Activated T-cell treated with anti-CD3 and anti-CD28 coated beads, Interleukin-2, amount 50 U/mL, for 4 hours (primary cell): ENCODE data around the gene RPL3. TPM values are rescaled to one million over a fixed set of nuclear protein-coding genes. Genes with fewer than 3 reads are reported as not detected.
A peak's percentile ranks its signal among the peaks of the same experiment; 100 is the strongest.

Experiments used
- ATAC-seq, 2 donors: fragments of 200-7000 bp; cut with Tn5 transposase; one replicate each; pipeline ENCODE4 v1.10.0; 2021
- DNase-seq: peaks from one replicate; pipeline ENCODE4 v3.0.0-alpha.2; 2020
- H3K27me3 Mint-ChIP-seq: one replicate; pipeline ENCODE4 v1.8.0; 2021; ENCODE audit warnings: low read depth, mixed read lengths
- H3K36me3 Mint-ChIP-seq: one replicate; pipeline ENCODE4 v1.8.0; 2022; ENCODE audit warnings: mixed read lengths; ENCODE audit not compliant: insufficient read depth
- H3K4me1 Mint-ChIP-seq: one replicate; pipeline ENCODE4 v1.8.0; 2021; ENCODE audit warnings: low read depth, mixed read lengths
- H3K4me3 Mint-ChIP-seq: one replicate; pipeline ENCODE4 v1.8.0; 2021; ENCODE audit warnings: mild to moderate bottlenecking, moderate library complexity, mixed read lengths
- H3K9me3 Mint-ChIP-seq: one replicate; pipeline ENCODE4 v1.8.0; 2021; ENCODE audit warnings: mixed read lengths
- total RNA-seq, 3 donors: library from RNA; stranded (reverse); gene quantifications; one replicate each; pipeline ENCODE4 v1.2.1, GENCODE V29; 2021

RPL3 gene
- total RNA-seq, 3 donors from 2014 or later = 2,811 to 2,835 (median 2,816) TPM

GRCh38 chr22:39292031-39292462 lies 27.4 kb downstream of the RPL3 start:
- Mint-ChIP-seq H3K27me3 (peaks cover 9% of the 10 kb centered on the region), H3K4me3 (no peak overlapping the region), H3K36me3 (no peaks in the 10 kb centered on the region), H3K4me1 (peaks cover 1% of the 10 kb centered on the region), H3K9me3 (no peaks in the 10 kb centered on the region)
- no peak for ATAC-seq
- DNase-seq = no peak

GRCh38 chr22:39291523-39291922 lies 27.9 kb downstream of the RPL3 start:
- ATAC-seq = peak in 1 of 2 donors; percentile 30
- H3K27me3 Mint-ChIP-seq = peaks cover 7% of the 10 kb centered on the region

DNA sequence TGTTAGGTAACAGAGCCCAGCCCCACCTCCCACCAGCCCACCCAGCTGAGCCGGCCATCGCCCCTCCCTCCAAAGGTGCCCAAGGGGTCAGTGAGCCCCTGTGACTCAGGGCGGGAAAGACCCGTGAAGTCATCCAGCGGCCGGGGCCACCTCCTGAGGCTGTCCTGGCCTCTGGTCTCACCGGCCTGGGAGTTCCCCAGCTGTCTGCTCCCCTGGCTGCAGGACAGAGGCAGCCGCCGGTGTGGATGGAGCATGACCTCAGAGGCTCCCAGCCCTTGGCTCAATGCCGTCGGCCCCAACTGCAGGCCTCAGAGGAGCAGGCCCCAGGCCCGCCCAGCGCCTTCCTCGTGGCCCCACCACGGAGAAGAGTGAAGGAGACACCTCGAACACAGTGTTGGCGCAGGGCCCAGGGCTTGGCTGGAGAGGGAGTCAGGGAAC lies 28.7 kb downstream of the RPL3 start:
- Mint-ChIP-seq H3K4me1 (peaks cover 4% of the 10 kb centered on the region), H3K27me3 (peaks cover 3% of the 10 kb centered on the region)
- no peak for ATAC-seq

More at GRCh38 chr22:39291523-39291922, 27.9 kb downstream of the RPL3 start:
- no peaks in the 10 kb centered on the region for H3K36me3 Mint-ChIP-seq
- no peaks in the 10 kb centered on the region for H3K9me3 Mint-ChIP-seq
- peaks cover 4% of the 10 kb centered on the region for H3K4me1 Mint-ChIP-seq
- no peak for DNase-seq
- H3K4me3 Mint-ChIP-seq = no peak overlapping the region

GRCh38 chr22:39289975-39290720 lies 29.3 kb downstream of the RPL3 start:
- H3K27me3 Mint-ChIP-seq = peaks cover 2% of the 10 kb centered on the region
- no peak for ATAC-seq
- no peaks in the 10 kb centered on the region for H3K36me3 Mint-ChIP-seq
- no peak overlapping the region for H3K4me3 Mint-ChIP-seq
- no peak for DNase-seq
- peaks cover 4% of the 10 kb centered on the region for H3K4me1 Mint-ChIP-seq
- peaks cover under 1% of the 10 kb centered on the region for H3K9me3 Mint-ChIP-seq

More for the DNA sequence above, 28.7 kb downstream of the RPL3 start:
- Mint-ChIP-seq H3K9me3 (no peaks in the 10 kb centered on the region), H3K4me3 (no peak overlapping the region), H3K36me3 (no peaks in the 10 kb centered on the region)
- DNase-seq = no peak

- DNase-seq = no peak
Observed at GRCh38 chr22:39289533-39289932, 29.9 kb downstream of the RPL3 start.

DNA sequence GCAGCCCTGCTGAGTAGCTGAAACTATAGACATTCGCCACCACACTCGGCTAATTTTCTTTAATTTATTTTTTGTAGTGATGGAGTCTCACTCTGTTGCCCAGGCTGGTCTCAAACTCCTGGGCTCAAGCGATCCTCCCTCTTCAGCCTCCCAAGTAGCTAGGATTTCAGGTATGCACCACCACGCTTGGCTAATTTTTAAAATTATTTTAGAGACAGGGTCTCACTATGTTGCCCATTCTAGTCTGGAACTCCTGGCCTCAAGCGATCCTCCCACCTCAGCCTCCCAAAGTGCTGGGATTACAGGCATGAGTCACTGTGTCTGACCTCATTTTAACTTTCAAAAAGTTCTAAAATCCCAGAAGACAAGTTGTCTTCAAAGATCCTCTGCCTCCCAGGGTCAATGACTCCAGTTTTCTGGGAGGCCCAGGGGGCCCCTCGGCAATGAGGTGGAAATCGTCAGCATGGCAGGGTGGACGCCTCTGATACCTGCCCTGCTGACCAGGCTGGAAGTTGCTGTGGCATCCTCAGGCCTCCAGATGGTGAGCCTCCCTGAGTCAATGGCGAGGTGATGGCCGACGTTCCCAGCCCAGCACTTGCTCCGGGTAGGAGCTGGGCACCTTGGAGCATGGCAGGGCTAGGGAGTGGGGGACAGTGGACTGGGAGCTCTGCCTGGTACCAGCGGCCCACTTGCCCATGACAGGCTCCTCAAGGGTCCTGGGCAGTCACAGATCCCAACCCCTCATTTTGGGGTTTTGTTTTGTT lies 31.1 kb downstream of the RPL3 start:
- H3K4me1 Mint-ChIP-seq = peaks cover 4% of the 10 kb centered on the region
- ATAC-seq (no peak), DNase-seq (no peak)
- H3K36me3 Mint-ChIP-seq = no peaks in the 10 kb centered on the region
- H3K4me3 Mint-ChIP-seq = no peak overlapping the region
- H3K27me3 Mint-ChIP-seq = peaks cover 2% of the 10 kb centered on the region
- H3K9me3 Mint-ChIP-seq = peaks cover 7% of the 10 kb centered on the region

More at GRCh38 chr22:39289533-39289932, 29.9 kb downstream of the RPL3 start:
- ATAC-seq = no peak
- Mint-ChIP-seq H3K4me1 (peaks cover 4% of the 10 kb centered on the region), H3K36me3 (no peaks in the 10 kb centered on the region), H3K9me3 (peaks cover 7% of the 10 kb centered on the region), H3K27me3 (peaks cover 2% of the 10 kb centered on the region), H3K4me3 (no peak overlapping the region)

DNA sequence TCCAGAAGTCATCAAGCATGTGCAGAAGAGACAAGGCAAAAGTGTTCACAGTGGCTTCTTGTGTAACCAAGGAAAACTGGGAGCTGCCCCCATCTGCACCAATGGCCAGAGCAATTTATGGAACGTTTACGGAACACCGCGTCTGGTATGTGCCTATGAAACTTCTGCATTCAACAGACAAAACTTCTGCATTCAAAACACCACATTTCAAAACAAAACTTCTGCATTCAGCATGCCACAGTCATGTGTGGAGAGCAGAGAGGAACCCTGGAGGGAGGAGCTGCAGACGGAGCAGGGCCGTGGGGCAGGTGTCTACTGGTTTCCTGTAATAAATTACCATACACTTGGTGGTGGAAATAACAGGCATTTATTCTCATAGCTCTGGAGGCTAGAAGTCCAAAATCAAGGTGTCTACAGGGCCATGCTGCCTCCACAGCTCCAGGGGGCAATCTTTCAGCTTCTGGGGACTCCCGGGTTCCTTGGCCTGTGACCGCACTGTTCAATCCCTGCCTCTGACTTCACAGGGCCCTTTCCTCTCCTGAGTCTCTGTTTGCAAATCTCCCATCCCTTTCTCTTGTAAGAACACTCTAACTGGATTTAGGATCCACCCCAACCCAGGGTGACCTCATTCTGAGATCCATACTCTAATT lies 32.2 kb downstream of the RPL3 start:
- Mint-ChIP-seq H3K27me3 (peaks cover 2% of the 10 kb centered on the region), H3K9me3 (peaks cover 7% of the 10 kb centered on the region), H3K4me3 (no peak overlapping the region), H3K4me1 (peaks cover 4% of the 10 kb centered on the region), H3K36me3 (no peaks in the 10 kb centered on the region)
- no peak for ATAC-seq
- no peak for DNase-seq

- peaks cover 4% of the 10 kb centered on the region for H3K4me1 Mint-ChIP-seq
- H3K9me3 Mint-ChIP-seq = peaks cover 7% of the 10 kb centered on the region
- no peak overlapping the region for H3K4me3 Mint-ChIP-seq
- ATAC-seq (no peak), DNase-seq (no peak)
- no peaks in the 10 kb centered on the region for H3K36me3 Mint-ChIP-seq
- H3K27me3 Mint-ChIP-seq = no peaks in the 10 kb centered on the region
Observed at GRCh38 chr22:39284983-39285382, 34.4 kb downstream of the RPL3 start.

GRCh38 chr22:39284142-39284980 lies 35.1 kb downstream of the RPL3 start:
- ATAC-seq (no peak), DNase-seq (no peak)
- Mint-ChIP-seq H3K36me3 (no peaks in the 10 kb centered on the region), H3K4me3 (no peak overlapping the region), H3K9me3 (peaks cover 7% of the 10 kb centered on the region), H3K27me3 (peaks cover under 1% of the 10 kb centered on the region), H3K4me1 (peaks cover 4% of the 10 kb centered on the region)

GRCh38 chr22:39283322-39284141 lies 35.9 kb downstream of the RPL3 start:
- H3K27me3 Mint-ChIP-seq = peaks cover 6% of the 10 kb centered on the region
- ATAC-seq (no peak), DNase-seq (no peak)
- peaks cover 7% of the 10 kb centered on the region for H3K9me3 Mint-ChIP-seq
- H3K4me3 Mint-ChIP-seq = no peak overlapping the region
- H3K4me1 Mint-ChIP-seq = peaks cover 4% of the 10 kb centered on the region
- no peaks in the 10 kb centered on the region for H3K36me3 Mint-ChIP-seq

GRCh38 chr22:39282645-39283321 lies 36.6 kb downstream of the RPL3 start:
- Mint-ChIP-seq H3K9me3 (peaks cover 7% of the 10 kb centered on the region), H3K36me3 (no peaks in the 10 kb centered on the region), H3K4me1 (peaks cover 4% of the 10 kb centered on the region), H3K4me3 (no peak overlapping the region), H3K27me3 (peaks cover 6% of the 10 kb centered on the region)
- ATAC-seq = no peak
- no peak for DNase-seq

GRCh38 chr22:39281126-39281525 lies 38.3 kb downstream of the RPL3 start:
- Mint-ChIP-seq H3K4me3 (no peak overlapping the region), H3K27me3 (peaks cover 10% of the 10 kb centered on the region), H3K9me3 (peaks cover 11% of the 10 kb centered on the region), H3K4me1 (no peaks in the 10 kb centered on the region), H3K36me3 (no peaks in the 10 kb centered on the region)
- ATAC-seq = no peak
- DNase-seq = no peak

DNA sequence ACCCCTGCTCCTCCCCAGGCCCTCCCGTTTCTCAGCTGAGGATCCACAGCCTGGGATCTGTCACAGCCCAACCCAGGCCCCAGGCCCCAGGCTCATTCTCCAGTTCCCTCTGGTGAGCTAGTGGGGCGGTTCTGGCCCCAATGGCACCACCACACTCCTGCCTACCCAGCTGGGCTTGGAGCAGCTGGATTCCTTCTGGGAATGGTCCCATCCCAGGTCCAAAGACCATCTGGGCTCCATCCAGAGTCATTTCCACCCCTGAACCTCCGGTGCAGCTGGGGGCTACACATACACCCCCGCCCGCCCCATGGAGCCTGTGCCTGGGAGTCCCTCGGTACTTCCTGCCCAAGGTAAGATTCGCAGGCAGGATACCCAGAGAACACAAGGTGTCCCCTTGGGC lies 39.2 kb downstream of the RPL3 start:
- H3K27me3 Mint-ChIP-seq = peaks cover 11% of the 10 kb centered on the region
- no peak overlapping the region for H3K4me3 Mint-ChIP-seq
- no peak for ATAC-seq
- H3K36me3 Mint-ChIP-seq = no peaks in the 10 kb centered on the region
- H3K4me1 Mint-ChIP-seq = no peaks in the 10 kb centered on the region
- peaks cover 11% of the 10 kb centered on the region for H3K9me3 Mint-ChIP-seq
- DNase-seq = no peak
